NOMO-1 treated with DMSO at 0.1 percent for 48 hours (cell line): ENCODE measurements around the gene PSMA7.
"Not testable (repeated sequence)": the region's sequence is repeated elsewhere in the genome, so short reads cannot be mapped to it uniquely, and the experiment has no call there.

Experiments used
- DNase-seq: peaks from one replicate; lab custom pipeline; 2025; ENCODE audit not compliant: unreplicated experiment; lab: John Stamatoyannopoulos, UW

PSMA7 gene

GRCh38 chr20:62156254-62156556 is 13.0 kb upstream of the PSMA7 start:
- no peak for DNase-seq

- DNase-seq = no peak
Observed at GRCh38 chr20:62155428-62156253, 12.4 kb upstream of the PSMA7 start.

GRCh38 chr20:62151835-62152364 is 8.7 kb upstream of the PSMA7 start:
- DNase-seq = no peak

GRCh38 chr20:62151225-62151624 is 8.0 kb upstream of the PSMA7 start:
- DNase-seq = no peak

- DNase-seq = no peak
Observed at GRCh38 chr20:62150310-62150575, 7.0 kb upstream of the PSMA7 start.

- DNase-seq = no peak
Observed at GRCh38 chr20:62149532-62150309, 6.5 kb upstream of the PSMA7 start.

GRCh38 chr20:62148908-62149314 is 5.7 kb upstream of the PSMA7 start:
- no peak for DNase-seq

GRCh38 chr20:62148383-62148782 is 5.2 kb upstream of the PSMA7 start:
- DNase-seq = not testable (repeated sequence)

GRCh38 chr20:62147528-62147927 is 4.3 kb upstream of the PSMA7 start:
- DNase-seq = no peak

GRCh38 chr20:62147125-62147524 is 3.9 kb upstream of the PSMA7 start:
- DNase-seq = no peak

- no peak for DNase-seq
Observed at GRCh38 chr20:62146019-62146755, 3.0 kb upstream of the PSMA7 start.

- DNase-seq = no peak
Observed at GRCh38 chr20:62145688-62146018, 2.5 kb upstream of the PSMA7 start.

- peak; percentile 54 for DNase-seq
Observed at GRCh38 chr20:62143957-62144825, 997 bp upstream of the PSMA7 start.

- no peak for DNase-seq
Observed at GRCh38 chr20:62142252-62143080, 728 bp downstream of the PSMA7 start.

GRCh38 chr20:62141397-62142251 is 1.6 kb downstream of the PSMA7 start:
- DNase-seq = peak; percentile 9

GRCh38 chr20:62141043-62141396 is 2.2 kb downstream of the PSMA7 start:
- no peak for DNase-seq

- no peak for DNase-seq
Observed at GRCh38 chr20:62139636-62140035, 3.6 kb downstream of the PSMA7 start.

GRCh38 chr20:62138912-62139311 is 4.3 kb downstream of the PSMA7 start:
- DNase-seq = no peak

GRCh38 chr20:62138204-62138543 is 5.0 kb downstream of the PSMA7 start:
- no peak for DNase-seq
